ENCODE results near the gene LINGO1. TPM values are rescaled to one million over a fixed set of nuclear protein-coding genes. Genes with fewer than 3 reads are reported as not detected.

The LINGO1 gene
- polyA plus RNA-seq, 1 of the 3 experiments (the other 2 are of a cell fraction), result 0.56 TPM

DNA sequence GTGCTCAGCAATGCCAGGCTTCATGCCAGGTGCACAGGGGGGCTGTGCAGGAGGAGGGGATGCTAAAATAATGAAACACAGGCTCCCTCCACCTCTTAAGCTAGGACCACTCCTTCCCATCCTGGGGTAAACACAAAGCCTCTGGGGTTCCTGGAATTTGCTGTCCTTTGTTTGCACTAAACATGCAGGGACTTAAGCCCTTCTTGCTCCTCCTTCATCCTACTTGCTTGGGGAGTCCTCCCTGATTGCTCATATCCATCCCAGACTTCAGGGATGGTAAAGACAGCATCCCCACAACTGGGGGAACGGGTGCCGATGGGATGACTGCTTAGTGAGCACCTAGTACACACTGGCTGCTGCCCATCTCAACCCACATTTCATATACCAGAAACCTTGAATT, 5.1 kb downstream of the LINGO1 start:
- CTCF ChIA-PET, result interaction anchor here (0.8 to 15.7 kb wide), 7 partner anchors 10 to 509 kb away, joined by 3 to 458 read pairs (median 4); no protein-coding TSS in a partner anchor
- Histone ChIP-seq H2AFZ (ENCODE audit: low read depth) (no peak overlapping the region), H3K79me2 (ENCODE audit: insufficient read depth) (no peaks in the 10 kb centered on the region)

DNA sequence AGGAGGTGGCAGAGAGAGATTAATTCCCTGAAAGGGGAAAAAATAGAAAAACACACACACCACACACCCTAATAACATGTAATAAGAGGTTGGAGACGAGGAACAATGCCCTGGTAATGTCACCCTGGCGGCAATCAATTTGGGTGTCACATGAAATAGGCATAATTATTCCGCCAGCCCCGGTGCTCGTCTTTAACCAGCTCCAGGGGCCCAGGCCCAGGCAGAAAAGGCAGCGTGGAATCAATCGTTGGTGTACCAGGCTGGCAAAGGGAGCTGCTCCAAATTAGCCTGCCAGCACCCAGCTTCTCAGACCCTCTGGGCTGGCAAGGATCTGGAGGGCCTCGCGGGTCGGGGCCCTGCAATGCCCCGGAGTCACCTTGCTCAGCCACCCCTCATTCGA, 5.6 kb downstream of the LINGO1 start:
- 73% methylated on average over 5 of the region's 12 CpGs for WGBS (ENCODE audit: low lambda C conversion rate)
- TF ChIP-seq SIN3A (IDR thresholded peaks at IDR 0.05; ENCODE audit: borderline replicate concordance, low read depth, low read length) (no peak), POLR2AphosphoS5 (IDR thresholded peaks at IDR 0.05; ENCODE audit: low read depth, low read length) (no peak), TEAD4 (IDR thresholded peaks at IDR 0.05; ENCODE audit: borderline replicate concordance, insufficient read depth) (no peak), YY1 (IDR thresholded peaks at IDR 0.05; ENCODE audit: low read depth) (no peak), EZH2phosphoT487 (IDR thresholded peaks at IDR 0.05; ENCODE audit: borderline replicate concordance, low read depth) (no peak), GABPA (IDR thresholded peaks at IDR 0.05; ENCODE audit: low read depth) (no peak), JUND (IDR thresholded peaks at IDR 0.05) (no peak), TAF1 (IDR thresholded peaks at IDR 0.05; ENCODE audit: borderline replicate concordance, low read depth, low read length) (no peak), GATA2 (CRISPR knock-in tag; IDR thresholded peaks at IDR 0.05) (no peak), EP300 (IDR thresholded peaks at IDR 0.05; ENCODE audit: borderline replicate concordance in 1 of 2, low read depth in 1 of 2, low read length in 1 of 2) (no peak), RFX5 (IDR thresholded peaks at IDR 0.05; ENCODE audit: low read length) (no peak), NRF1 (IDR thresholded peaks at IDR 0.05; ENCODE audit: low read depth, low read length) (no peak), MEF2A (IDR thresholded peaks at IDR 0.05; ENCODE audit: borderline replicate concordance, low read depth) (no peak), TCF12 (IDR thresholded peaks at IDR 0.05) (no peak)
- TF ChIP-seq, protein P1, sequence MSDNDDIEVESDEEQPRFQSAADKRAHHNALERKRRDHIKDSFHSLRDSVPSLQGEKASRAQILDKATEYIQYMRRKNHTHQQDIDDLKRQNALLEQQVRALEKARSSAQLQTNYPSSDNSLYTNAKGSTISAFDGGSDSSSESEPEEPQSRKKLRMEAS (IDR thresholded peaks at IDR 0.05; ENCODE audit: low read depth), result no peak
- TF ChIP-seq, protein P2, sequence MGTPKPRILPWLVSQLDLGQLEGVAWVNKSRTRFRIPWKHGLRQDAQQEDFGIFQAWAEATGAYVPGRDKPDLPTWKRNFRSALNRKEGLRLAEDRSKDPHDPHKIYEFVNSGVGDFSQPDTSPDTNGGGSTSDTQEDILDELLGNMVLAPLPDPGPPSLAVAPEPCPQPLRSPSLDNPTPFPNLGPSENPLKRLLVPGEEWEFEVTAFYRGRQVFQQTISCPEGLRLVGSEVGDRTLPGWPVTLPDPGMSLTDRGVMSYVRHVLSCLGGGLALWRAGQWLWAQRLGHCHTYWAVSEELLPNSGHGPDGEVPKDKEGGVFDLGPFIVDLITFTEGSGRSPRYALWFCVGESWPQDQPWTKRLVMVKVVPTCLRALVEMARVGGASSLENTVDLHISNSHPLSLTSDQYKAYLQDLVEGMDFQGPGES (IDR thresholded peaks at IDR 0.05; ENCODE audit: low read depth, low read length), result no peak
- TF ChIP-seq, protein P3, sequence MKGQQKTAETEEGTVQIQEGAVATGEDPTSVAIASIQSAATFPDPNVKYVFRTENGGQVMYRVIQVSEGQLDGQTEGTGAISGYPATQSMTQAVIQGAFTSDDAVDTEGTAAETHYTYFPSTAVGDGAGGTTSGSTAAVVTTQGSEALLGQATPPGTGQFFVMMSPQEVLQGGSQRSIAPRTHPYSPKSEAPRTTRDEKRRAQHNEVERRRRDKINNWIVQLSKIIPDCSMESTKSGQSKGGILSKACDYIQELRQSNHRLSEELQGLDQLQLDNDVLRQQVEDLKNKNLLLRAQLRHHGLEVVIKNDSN (IDR thresholded peaks at IDR 0.05; ENCODE audit: borderline replicate concordance, low read depth), result no peak
- TF ChIP-seq, protein P4, sequence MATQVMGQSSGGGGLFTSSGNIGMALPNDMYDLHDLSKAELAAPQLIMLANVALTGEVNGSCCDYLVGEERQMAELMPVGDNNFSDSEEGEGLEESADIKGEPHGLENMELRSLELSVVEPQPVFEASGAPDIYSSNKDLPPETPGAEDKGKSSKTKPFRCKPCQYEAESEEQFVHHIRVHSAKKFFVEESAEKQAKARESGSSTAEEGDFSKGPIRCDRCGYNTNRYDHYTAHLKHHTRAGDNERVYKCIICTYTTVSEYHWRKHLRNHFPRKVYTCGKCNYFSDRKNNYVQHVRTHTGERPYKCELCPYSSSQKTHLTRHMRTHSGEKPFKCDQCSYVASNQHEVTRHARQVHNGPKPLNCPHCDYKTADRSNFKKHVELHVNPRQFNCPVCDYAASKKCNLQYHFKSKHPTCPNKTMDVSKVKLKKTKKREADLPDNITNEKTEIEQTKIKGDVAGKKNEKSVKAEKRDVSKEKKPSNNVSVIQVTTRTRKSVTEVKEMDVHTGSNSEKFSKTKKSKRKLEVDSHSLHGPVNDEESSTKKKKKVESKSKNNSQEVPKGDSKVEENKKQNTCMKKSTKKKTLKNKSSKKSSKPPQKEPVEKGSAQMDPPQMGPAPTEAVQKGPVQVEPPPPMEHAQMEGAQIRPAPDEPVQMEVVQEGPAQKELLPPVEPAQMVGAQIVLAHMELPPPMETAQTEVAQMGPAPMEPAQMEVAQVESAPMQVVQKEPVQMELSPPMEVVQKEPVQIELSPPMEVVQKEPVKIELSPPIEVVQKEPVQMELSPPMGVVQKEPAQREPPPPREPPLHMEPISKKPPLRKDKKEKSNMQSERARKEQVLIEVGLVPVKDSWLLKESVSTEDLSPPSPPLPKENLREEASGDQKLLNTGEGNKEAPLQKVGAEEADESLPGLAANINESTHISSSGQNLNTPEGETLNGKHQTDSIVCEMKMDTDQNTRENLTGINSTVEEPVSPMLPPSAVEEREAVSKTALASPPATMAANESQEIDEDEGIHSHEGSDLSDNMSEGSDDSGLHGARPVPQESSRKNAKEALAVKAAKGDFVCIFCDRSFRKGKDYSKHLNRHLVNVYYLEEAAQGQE (IDR thresholded peaks at IDR 0.05; ENCODE audit: low read depth, low read length), result no peak

More for the DNA sequence above, 5.1 kb downstream of the LINGO1 start:
- H4K20me1 ChIP-seq (ENCODE audit: insufficient read depth), result no peaks in the 10 kb centered on the region
- POLR2A ChIA-PET, result no interaction called here
- WGBS (ENCODE audit: low lambda C conversion rate), result 56% methylated on average over 2 of the region's 2 CpGs
- no peak overlapping the region for H3K9ac ChIP-seq
- H3K9me2 ChIP-seq, result no peaks in the 10 kb centered on the region
- H3K27ac ChIP-seq (ENCODE audit: low read depth in 2 of 2, low read length in 1 of 2), result no peak overlapping the region
- no peaks in the 10 kb centered on the region for H3K36me3 ChIP-seq (replicated peaks in 1 of 2; ENCODE audit: control insufficient read depth in 1 of 2, insufficient read depth in 2 of 2, low read length in 1 of 2)
- H3K27me3 ChIP-seq (ENCODE audit: insufficient read depth), result peaks cover 34% of the 10 kb centered on the region
- TF ChIP-seq, protein P5, sequence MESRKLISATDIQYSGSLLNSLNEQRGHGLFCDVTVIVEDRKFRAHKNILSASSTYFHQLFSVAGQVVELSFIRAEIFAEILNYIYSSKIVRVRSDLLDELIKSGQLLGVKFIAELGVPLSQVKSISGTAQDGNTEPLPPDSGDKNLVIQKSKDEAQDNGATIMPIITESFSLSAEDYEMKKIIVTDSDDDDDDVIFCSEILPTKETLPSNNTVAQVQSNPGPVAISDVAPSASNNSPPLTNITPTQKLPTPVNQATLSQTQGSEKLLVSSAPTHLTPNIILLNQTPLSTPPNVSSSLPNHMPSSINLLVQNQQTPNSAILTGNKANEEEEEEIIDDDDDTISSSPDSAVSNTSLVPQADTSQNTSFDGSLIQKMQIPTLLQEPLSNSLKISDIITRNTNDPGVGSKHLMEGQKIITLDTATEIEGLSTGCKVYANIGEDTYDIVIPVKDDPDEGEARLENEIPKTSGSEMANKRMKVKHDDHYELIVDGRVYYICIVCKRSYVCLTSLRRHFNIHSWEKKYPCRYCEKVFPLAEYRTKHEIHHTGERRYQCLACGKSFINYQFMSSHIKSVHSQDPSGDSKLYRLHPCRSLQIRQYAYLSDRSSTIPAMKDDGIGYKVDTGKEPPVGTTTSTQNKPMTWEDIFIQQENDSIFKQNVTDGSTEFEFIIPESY (IDR thresholded peaks at IDR 0.05; ENCODE audit: borderline replicate concordance, low read depth), result no peak
- no peak for TF ChIP-seq EZH2phosphoT487 (IDR thresholded peaks at IDR 0.05; ENCODE audit: borderline replicate concordance, low read depth)
- no peaks in the 10 kb centered on the region for H3F3A ChIP-seq (replicated peaks; ENCODE audit: insufficient read depth)
- no peak overlapping the region for H3K4me2 ChIP-seq
- peaks cover 0 to 51% of the 10 kb centered on the region in 2 experiments; a peak in 2 of 4 replicates for H3K4me1 ChIP-seq (ENCODE audit: control insufficient read depth in 1 of 2, insufficient read depth in 2 of 2, low read depth in 1 of 2, low read length in 1 of 2)
- no peak overlapping the region for H3K4me3 ChIP-seq (ENCODE audit: low read depth in 2 of 2, low read length in 1 of 2)
- DNase-seq, result no peak
- no peaks in the 10 kb centered on the region for H3K9me3 ChIP-seq

More for the DNA sequence above, 5.6 kb downstream of the LINGO1 start:
- Histone ChIP-seq H3K9me3 (no peaks in the 10 kb centered on the region), H3K79me2 (ENCODE audit: insufficient read depth) (no peaks in the 10 kb centered on the region), H3F3A (replicated peaks; ENCODE audit: insufficient read depth) (no peaks in the 10 kb centered on the region), H3K4me3 (ENCODE audit: low read depth in 2 of 2, low read length in 1 of 2) (no peak overlapping the region), H3K4me1 (ENCODE audit: control insufficient read depth in 1 of 2, insufficient read depth in 2 of 2, low read depth in 1 of 2, low read length in 1 of 2) (peaks cover 0 to 55% of the 10 kb centered on the region in 2 experiments; a peak in 2 of 4 replicates), H2AFZ (ENCODE audit: low read depth) (no peak overlapping the region), H3K27me3 (ENCODE audit: insufficient read depth) (peaks cover 32% of the 10 kb centered on the region), H3K27ac (ENCODE audit: low read depth in 2 of 2, low read length in 1 of 2) (no peak overlapping the region), H3K4me2 (no peak overlapping the region), H3K9ac (no peak overlapping the region), H3K9me2 (no peaks in the 10 kb centered on the region), H3K36me3 (replicated peaks in 1 of 2; ENCODE audit: control insufficient read depth in 1 of 2, insufficient read depth in 2 of 2, low read length in 1 of 2) (no peaks in the 10 kb centered on the region), H4K20me1 (ENCODE audit: insufficient read depth) (no peaks in the 10 kb centered on the region)
- DNase-seq, result no peak
- CTCF ChIA-PET, result interaction anchor here (2.2 to 15.7 kb wide), 2 partner anchors 10 to 197 kb away, joined by 8 to 458 read pairs; no protein-coding TSS in a partner anchor
- POLR2A ChIA-PET, result no interaction called here

Data from SK-N-SH (cell line).